DOHH2 (cell line): Measurements from ENCODE around the gene KIF16B.

Experiments used
- H3F3A ChIP-seq: fragments of 200-600 bp; sonication (generic), shearing (Covaris generic); 2 replicates; pipeline ENCODE4 v1.6.0; 2016; ENCODE audit warnings: antibody characterized with exemption, mild to moderate bottlenecking; ENCODE audit not compliant: control insufficient read depth, insufficient read depth
- H3K27ac ChIP-seq: fragments of 200-600 bp; sonication (generic); 2 replicates; pipeline ENCODE4 v1.5.1; 2014; ENCODE audit warnings: low read depth, mild to moderate bottlenecking, low read length, moderate library complexity
- H3K27me3 ChIP-seq: fragments of 200-600 bp; sonication (generic); 2 replicates; pipeline ENCODE4 v1.6.1; 2014; ENCODE audit warnings: mild to moderate bottlenecking, low read length, mixed read lengths; ENCODE audit not compliant: control insufficient read depth
- H3K36me3 ChIP-seq: fragments of 200-600 bp; sonication (generic); 2 replicates; pipeline ENCODE4 v1.6.1; 2014; ENCODE audit warnings: mild to moderate bottlenecking, low read length, moderate library complexity, mixed read lengths; ENCODE audit not compliant: control insufficient read depth
- H3K4me1 ChIP-seq: fragments of 200-600 bp; sonication (generic); 2 replicates; pipeline ENCODE4 v1.6.1; 2014; ENCODE audit warnings: mild to moderate bottlenecking, low read length, mixed read lengths; ENCODE audit not compliant: control insufficient read depth
- H3K4me2 ChIP-seq: fragments of 200-600 bp; sonication (generic); 2 replicates; pipeline ENCODE4 v1.6.0; 2014; ENCODE audit warnings: mild to moderate bottlenecking, low read length, moderate library complexity
- H3K4me3 ChIP-seq: fragments of 200-600 bp; sonication (generic); 2 replicates; pipeline ENCODE4 v1.5.1; 2014; ENCODE audit warnings: mild to moderate bottlenecking, low read length, mixed read lengths
- H3K79me2 ChIP-seq: fragments of 200-600 bp; sonication (generic); 2 replicates; pipeline ENCODE4 v1.6.1; 2014; ENCODE audit warnings: mild to moderate bottlenecking, low read length, mixed read lengths; ENCODE audit not compliant: control insufficient read depth
- H3K9me2 ChIP-seq: fragments of 200-600 bp; sonication (generic); replicated peaks from 2 replicates; pipeline ENCODE4 v1.6.1; 2014; ENCODE audit warnings: mild to moderate bottlenecking, low read length, mixed read lengths; ENCODE audit not compliant: control insufficient read depth
- H3K9me3 ChIP-seq: fragments of 200-600 bp; sonication (generic); 2 replicates; pipeline ENCODE4 v1.6.1; 2014; ENCODE audit warnings: antibody characterized with exemption, low read length, mixed read lengths; ENCODE audit not compliant: control insufficient read depth, insufficient read depth
- H4K20me1 ChIP-seq: fragments of 200-600 bp; sonication (generic); 2 replicates; pipeline ENCODE4 v1.6.0; 2014; ENCODE audit warnings: low read depth, mild to moderate bottlenecking, antibody characterized with exemption, low read length, moderate library complexity; ENCODE audit not compliant: control insufficient read depth, insufficient read depth
- EZH2phosphoT487 ChIP-seq: fragments of 200-600 bp; sonication (generic); IDR thresholded peaks from 2 replicates; pipeline ENCODE4 v1.6.1; 2017; ENCODE audit warnings: borderline replicate concordance, mild to moderate bottlenecking, antibody characterized with exemption, low read length, moderate library complexity, mixed read lengths
- TF ChIP-seq, protein P1 (sequence below): fragments of 200-600 bp; sonication (generic); IDR thresholded peaks from one replicate; pipeline ENCODE4 v1.5.1; 2014; ENCODE audit warnings: antibody characterized with exemption, mild to moderate bottlenecking, low read depth, low read length; ENCODE audit not compliant: poor library complexity, severe bottlenecking

Gene KIF16B

DNA sequence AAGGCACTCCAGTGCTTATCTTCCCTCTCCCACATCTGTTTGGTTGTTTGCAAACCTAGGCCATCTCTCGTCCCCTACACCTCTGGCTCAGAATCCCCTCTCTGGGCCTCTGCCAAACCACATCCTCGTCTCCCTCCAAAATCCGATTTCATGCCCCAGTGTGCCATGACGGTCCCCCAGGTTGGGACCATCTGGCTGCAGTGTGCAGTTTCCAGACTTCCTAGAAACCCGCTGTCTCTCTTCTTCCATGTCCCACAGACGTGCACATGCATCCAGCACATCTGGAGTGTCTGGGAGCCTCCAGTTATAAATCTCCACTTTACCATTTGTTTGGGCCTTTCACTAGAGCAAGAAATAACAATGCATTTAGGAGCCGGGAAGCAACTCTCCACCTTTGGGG lies 316.2 kb downstream of the KIF16B start:
- H3K27ac ChIP-seq, result no peak overlapping the region
- no peak overlapping the region for H3K4me3 ChIP-seq
- TF ChIP-seq, protein P1, sequence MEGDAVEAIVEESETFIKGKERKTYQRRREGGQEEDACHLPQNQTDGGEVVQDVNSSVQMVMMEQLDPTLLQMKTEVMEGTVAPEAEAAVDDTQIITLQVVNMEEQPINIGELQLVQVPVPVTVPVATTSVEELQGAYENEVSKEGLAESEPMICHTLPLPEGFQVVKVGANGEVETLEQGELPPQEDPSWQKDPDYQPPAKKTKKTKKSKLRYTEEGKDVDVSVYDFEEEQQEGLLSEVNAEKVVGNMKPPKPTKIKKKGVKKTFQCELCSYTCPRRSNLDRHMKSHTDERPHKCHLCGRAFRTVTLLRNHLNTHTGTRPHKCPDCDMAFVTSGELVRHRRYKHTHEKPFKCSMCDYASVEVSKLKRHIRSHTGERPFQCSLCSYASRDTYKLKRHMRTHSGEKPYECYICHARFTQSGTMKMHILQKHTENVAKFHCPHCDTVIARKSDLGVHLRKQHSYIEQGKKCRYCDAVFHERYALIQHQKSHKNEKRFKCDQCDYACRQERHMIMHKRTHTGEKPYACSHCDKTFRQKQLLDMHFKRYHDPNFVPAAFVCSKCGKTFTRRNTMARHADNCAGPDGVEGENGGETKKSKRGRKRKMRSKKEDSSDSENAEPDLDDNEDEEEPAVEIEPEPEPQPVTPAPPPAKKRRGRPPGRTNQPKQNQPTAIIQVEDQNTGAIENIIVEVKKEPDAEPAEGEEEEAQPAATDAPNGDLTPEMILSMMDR, result no peak
- no peak for TF ChIP-seq EZH2phosphoT487
- H4K20me1 ChIP-seq, result no peaks in the 10 kb centered on the region
- H3K79me2 ChIP-seq, result no peaks in the 10 kb centered on the region
- H3F3A ChIP-seq, result no peaks in the 10 kb centered on the region
- no peaks in the 10 kb centered on the region for H3K36me3 ChIP-seq
- no peaks in the 10 kb centered on the region for H3K27me3 ChIP-seq
- no peaks in the 10 kb centered on the region for H3K4me1 ChIP-seq
- H3K4me2 ChIP-seq, result no peak overlapping the region
- H3K9me2 ChIP-seq, result no peaks in the 10 kb centered on the region
- no peaks in the 10 kb centered on the region for H3K9me3 ChIP-seq

DNA sequence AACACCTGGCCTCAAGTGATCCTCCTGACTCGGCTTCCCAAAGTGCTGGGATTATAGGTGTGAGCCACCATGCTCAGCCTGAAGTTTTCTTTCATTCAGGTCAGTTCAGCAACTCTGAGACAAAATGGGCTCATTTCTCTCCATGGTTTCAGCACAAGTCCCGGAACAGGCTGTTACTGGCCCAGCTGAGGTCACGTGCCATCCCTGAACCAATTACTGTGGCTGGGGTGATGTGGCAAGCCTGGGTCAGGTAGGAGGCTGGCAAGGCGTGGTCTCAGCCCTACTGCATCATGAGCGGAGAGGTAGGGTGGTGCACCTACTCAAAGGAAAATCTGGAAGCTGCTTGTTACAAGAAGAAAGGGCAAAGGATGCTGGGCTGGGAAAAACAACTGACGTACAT lies 326.4 kb downstream of the KIF16B start:
- Histone ChIP-seq H3F3A (no peaks in the 10 kb centered on the region), H3K4me2 (no peak overlapping the region), H3K4me1 (no peaks in the 10 kb centered on the region), H4K20me1 (no peaks in the 10 kb centered on the region), H3K4me3 (no peak overlapping the region), H3K9me3 (no peaks in the 10 kb centered on the region), H3K9me2 (no peaks in the 10 kb centered on the region), H3K79me2 (no peaks in the 10 kb centered on the region), H3K27me3 (no peaks in the 10 kb centered on the region), H3K27ac (no peak overlapping the region), H3K36me3 (no peaks in the 10 kb centered on the region)
- TF ChIP-seq, protein P1, result no peak
- no peak for TF ChIP-seq EZH2phosphoT487

DNA sequence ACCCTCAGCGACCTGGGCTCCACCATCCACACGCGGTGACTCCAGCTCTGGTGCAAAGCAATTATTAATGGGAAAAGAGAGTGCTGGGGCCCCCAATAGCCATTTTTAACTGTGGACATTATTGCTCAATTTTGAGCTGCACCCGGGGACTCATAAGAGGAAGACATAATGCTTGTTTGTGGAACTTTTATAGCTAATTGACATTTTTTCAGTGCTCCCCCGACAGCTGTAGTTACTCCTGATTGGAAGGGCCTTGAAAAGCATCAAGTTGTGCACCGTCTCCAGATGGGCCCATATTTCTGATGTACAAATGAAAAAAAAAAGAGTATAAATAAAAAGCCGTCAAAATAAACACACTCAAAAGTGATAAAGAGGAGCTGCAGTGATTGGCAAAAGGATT lies 327.0 kb downstream of the KIF16B start:
- H3K4me2 ChIP-seq, result no peak overlapping the region
- no peak overlapping the region for H3K27ac ChIP-seq
- no peaks in the 10 kb centered on the region for H3K4me1 ChIP-seq
- H4K20me1 ChIP-seq, result no peaks in the 10 kb centered on the region
- no peaks in the 10 kb centered on the region for H3F3A ChIP-seq
- H3K4me3 ChIP-seq, result no peak overlapping the region
- H3K9me3 ChIP-seq, result no peaks in the 10 kb centered on the region
- TF ChIP-seq, protein P1, result no peak
- TF ChIP-seq EZH2phosphoT487, result no peak
- no peaks in the 10 kb centered on the region for H3K9me2 ChIP-seq
- H3K27me3 ChIP-seq, result no peaks in the 10 kb centered on the region
- no peaks in the 10 kb centered on the region for H3K79me2 ChIP-seq
- H3K36me3 ChIP-seq, result no peaks in the 10 kb centered on the region

DNA sequence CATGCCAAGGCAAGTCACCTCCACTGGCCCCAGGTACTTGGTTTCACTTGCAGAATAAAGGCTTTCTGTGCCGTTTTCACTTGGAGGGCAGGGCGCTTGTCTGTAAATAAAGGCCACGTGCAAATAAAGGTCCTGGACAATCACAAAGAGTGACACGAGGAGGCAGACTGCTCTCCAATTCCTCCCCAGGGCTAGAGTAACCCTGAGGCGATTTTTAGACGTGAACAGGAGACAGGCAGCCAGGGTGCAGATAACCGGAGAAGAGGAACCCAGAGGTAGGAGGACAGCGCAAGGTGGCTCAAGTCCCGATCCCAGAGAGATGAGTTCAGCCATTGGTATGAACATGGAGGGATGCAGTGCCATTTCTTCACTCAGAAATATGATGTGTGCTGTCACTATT lies 327.4 kb downstream of the KIF16B start:
- H3K79me2 ChIP-seq, result no peaks in the 10 kb centered on the region
- H3K36me3 ChIP-seq, result no peaks in the 10 kb centered on the region
- H3K9me3 ChIP-seq, result no peaks in the 10 kb centered on the region
- H4K20me1 ChIP-seq, result no peaks in the 10 kb centered on the region
- H3K4me3 ChIP-seq, result no peak overlapping the region
- H3F3A ChIP-seq, result no peaks in the 10 kb centered on the region
- H3K4me2 ChIP-seq, result no peak overlapping the region
- no peak overlapping the region for H3K27ac ChIP-seq
- TF ChIP-seq, protein P1, result no peak
- TF ChIP-seq EZH2phosphoT487, result no peak
- no peaks in the 10 kb centered on the region for H3K27me3 ChIP-seq
- H3K9me2 ChIP-seq, result no peaks in the 10 kb centered on the region
- H3K4me1 ChIP-seq, result no peaks in the 10 kb centered on the region
